ENCODE measurements around the gene CNTNAP5. TPM values are rescaled to one million over a fixed set of nuclear protein-coding genes. Genes with fewer than 3 reads are reported as not detected.

Gene CNTNAP5
- total and polyA plus RNA-seq, 2 donors (not counting 1 experiment from before 2014, with no cell fraction given), result not detected

DNA sequence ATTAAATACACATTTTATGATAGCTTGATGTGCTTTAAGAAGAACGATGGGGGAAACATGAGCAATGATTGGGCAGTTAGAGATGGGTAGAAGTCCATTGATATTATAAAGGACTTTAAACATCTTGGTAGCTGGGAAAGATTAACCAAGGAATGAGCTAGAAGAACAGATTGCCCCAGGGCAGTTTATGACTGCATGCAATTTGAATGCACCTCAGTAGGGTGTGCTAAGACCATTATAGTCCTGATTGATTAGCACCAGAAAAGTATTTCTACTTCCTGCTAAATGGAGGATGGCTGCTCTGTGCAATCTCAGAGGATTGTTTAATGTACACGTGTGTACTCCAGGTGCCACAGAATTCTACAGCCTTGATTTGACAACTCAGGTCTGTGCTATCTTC is 641.9 kb downstream of the CNTNAP5 start:
- Histone ChIP-seq H3K4me1 (ENCODE audit: control insufficient read depth in 2 of 2, insufficient read depth in 2 of 2, low read length in 2 of 2) (no peaks in the 10 kb centered on the region), H3K9ac (ENCODE audit: low read length) (no peak overlapping the region), H3K36me3 (replicated peaks in 1 of 2; ENCODE audit: control extremely low read depth in 1 of 2, control insufficient read depth in 1 of 2, extremely low read depth in 1 of 2, insufficient read depth in 2 of 2, low read length in 1 of 2) (no peaks in the 10 kb centered on the region), H3K27me3 (replicated peaks in 1 of 4; ENCODE audit: control extremely low read depth in 1 of 4, control insufficient read depth in 3 of 4, insufficient read depth in 4 of 4, low read length in 3 of 4) (no peaks in the 10 kb centered on the region), H3K9me3 (ENCODE audit: control extremely low read depth in 1 of 3, control insufficient read depth in 2 of 3, insufficient read depth in 1 of 3, low read length in 2 of 3) (peaks cover 0 to 2% (median 0%) of the 10 kb centered on the region in 3 donors), H4K20me1 (ENCODE audit: control insufficient read depth, insufficient read depth, low read length, poor library complexity, severe bottlenecking) (no peaks in the 10 kb centered on the region), H3K27ac (ENCODE audit: low read length in 2 of 2) (no peak overlapping the region), H3K4me3 (ENCODE audit: control extremely low read depth in 1 of 5, extremely low read depth in 1 of 5, insufficient read depth in 1 of 5, low read depth in 2 of 5, low read length in 4 of 5) (no peak overlapping the region), H3K79me2 (ENCODE audit: control insufficient read depth, insufficient read depth, low read length) (no peaks in the 10 kb centered on the region), H2AFZ (ENCODE audit: insufficient read depth, low read depth, low read length, poor library complexity, severe bottlenecking) (no peak overlapping the region), H3K4me2 (replicated peaks; ENCODE audit: low read depth, low read length, poor library complexity, severe bottlenecking) (no peak overlapping the region)
- Mint-ChIP-seq H3K4me1 (no peaks in the 10 kb centered on the region), H3K27me3 (no peaks in the 10 kb centered on the region), H3K4me3 (no peak overlapping the region), H3K27ac (no peak overlapping the region), H3K9me3 (ENCODE audit: insufficient read depth) (peaks cover 3% of the 10 kb centered on the region)
- ChIA-PET CTCF (no interaction called here), POLR2A (no interaction called here)
- TF ChIP-seq EZH2 (IDR thresholded peaks at IDR 0.05; ENCODE audit: borderline replicate concordance, insufficient read depth, low read depth, low read length, poor library complexity, severe bottlenecking), result no peak
- TF ChIP-seq CTCF (IDR thresholded peaks at IDR 0.05), result no peak
- ATAC-seq (ENCODE audit: low read depth) (no peak), DNase-seq (no peak)
- intact Hi-C loops (cut with micrococcal nuclease), result no loop called here
- WGBS (ENCODE audit: insufficient coverage), result 100% methylated on average over 2 of the region's 2 CpGs

- 75% methylated on average over 2 of the region's 2 CpGs for WGBS (ENCODE audit: insufficient coverage)
- Histone ChIP-seq H3K27me3 (replicated peaks in 1 of 4; ENCODE audit: control extremely low read depth in 1 of 4, control insufficient read depth in 3 of 4, insufficient read depth in 4 of 4, low read length in 3 of 4) (no peaks in the 10 kb centered on the region), H3K27ac (ENCODE audit: low read length in 2 of 2) (no peak overlapping the region), H3K9ac (ENCODE audit: low read length) (no peak overlapping the region), H3K9me3 (ENCODE audit: control extremely low read depth in 1 of 3, control insufficient read depth in 2 of 3, insufficient read depth in 1 of 3, low read length in 2 of 3) (peaks cover 0 to 2% (median 0%) of the 10 kb centered on the region in 3 donors), H3K4me3 (ENCODE audit: control extremely low read depth in 1 of 5, extremely low read depth in 1 of 5, insufficient read depth in 1 of 5, low read depth in 2 of 5, low read length in 4 of 5) (no peak overlapping the region), H3K4me2 (replicated peaks; ENCODE audit: low read depth, low read length, poor library complexity, severe bottlenecking) (no peak overlapping the region), H4K20me1 (ENCODE audit: control insufficient read depth, insufficient read depth, low read length, poor library complexity, severe bottlenecking) (no peaks in the 10 kb centered on the region), H3K4me1 (ENCODE audit: control insufficient read depth in 2 of 2, insufficient read depth in 2 of 2, low read length in 2 of 2) (no peaks in the 10 kb centered on the region), H2AFZ (ENCODE audit: insufficient read depth, low read depth, low read length, poor library complexity, severe bottlenecking) (no peak overlapping the region), H3K79me2 (ENCODE audit: control insufficient read depth, insufficient read depth, low read length) (no peaks in the 10 kb centered on the region), H3K36me3 (replicated peaks in 1 of 2; ENCODE audit: control extremely low read depth in 1 of 2, control insufficient read depth in 1 of 2, extremely low read depth in 1 of 2, insufficient read depth in 2 of 2, low read length in 1 of 2) (no peaks in the 10 kb centered on the region)
- ChIA-PET POLR2A (no interaction called here), CTCF (interaction anchor here (0.8 kb wide), 1 partner anchor 26 kb away, joined by 3 read pairs; no protein-coding TSS in a partner anchor)
- DNase-seq (no peak), ATAC-seq (ENCODE audit: low read depth) (no peak)
- peaks cover 4% of the 10 kb centered on the region for H3K9me3 Mint-ChIP-seq (ENCODE audit: insufficient read depth)
- no peak overlapping the region for H3K27ac Mint-ChIP-seq
- TF ChIP-seq EZH2 (IDR thresholded peaks at IDR 0.05; ENCODE audit: borderline replicate concordance, insufficient read depth, low read depth, low read length, poor library complexity, severe bottlenecking), result no peak
- TF ChIP-seq CTCF (IDR thresholded peaks at IDR 0.05), result no peak
- no peaks in the 10 kb centered on the region for H3K27me3 Mint-ChIP-seq
- intact Hi-C loops (cut with micrococcal nuclease), result no loop called here
- H3K4me1 Mint-ChIP-seq, result no peaks in the 10 kb centered on the region
- H3K4me3 Mint-ChIP-seq, result no peak overlapping the region
Observed at GRCh38 chr2:124668161-124668560, 643.1 kb downstream of the CNTNAP5 start.
